ENCODE measurements around the gene EPHA6. TPM values are rescaled to one million over a fixed set of nuclear protein-coding genes. Genes with fewer than 3 reads are reported as not detected.

The EPHA6 gene
- total and polyA plus RNA-seq, 2 donors (not counting 3 experiments of a cell fraction or from before 2014, with no cell fraction given) = not detected

DNA sequence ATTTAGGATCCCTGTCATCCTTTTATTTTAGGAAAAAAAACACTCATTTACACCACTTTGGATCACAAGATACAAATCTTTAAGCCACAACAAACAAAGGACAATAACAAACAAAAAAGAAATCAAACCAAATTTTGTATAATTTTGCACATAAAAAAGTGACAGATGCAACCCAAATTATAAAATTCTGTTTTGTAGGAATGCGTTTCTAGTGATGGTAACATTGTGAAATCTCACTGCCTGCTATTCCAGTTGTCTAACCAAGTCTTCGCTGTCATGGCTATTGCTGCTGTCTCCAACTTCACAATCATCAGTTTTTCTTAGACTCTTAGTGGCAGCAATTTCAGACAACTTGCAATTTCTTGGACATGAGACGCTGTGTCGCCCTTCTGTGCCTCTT, 891.8 kb downstream of the EPHA6 start:
- no peak for FAIRE-seq
- BruUV-seq (replicated peaks) = no TSS peak
- no peaks in the 10 kb centered on the region for H3K4me1 ChIP-seq (ENCODE audit: control insufficient read depth, extremely low read depth, insufficient read depth, low read length)
- TF ChIP-seq GATA2 (IDR thresholded peaks at IDR 0.05; ENCODE audit: insufficient read depth, insufficient read length, low read depth, low read length) = no peak
- H4K20me1 ChIP-seq (replicated peaks; ENCODE audit: control insufficient read depth, extremely low read depth, insufficient read depth, low read length) = no peaks in the 10 kb centered on the region
- H3K27me3 ChIP-seq (ENCODE audit: control insufficient read depth in 2 of 2, insufficient read depth in 2 of 2, low read length in 2 of 2) = peaks cover 1 to 2% of the 10 kb centered on the region in 2 experiments
- H3K9ac ChIP-seq (replicated peaks; ENCODE audit: extremely low read depth, insufficient read depth, low read length) = no peak overlapping the region
- CTCF ChIA-PET = no interaction called here
- intact Hi-C loops (cut with micrococcal nuclease) (no loop called here), dilution Hi-C loops (cut with MboI; ENCODE audit: extremely low pct_ligation_motif_present, low sequenced_read_pairs) (no loop called here)
- no peaks in the 10 kb centered on the region for H3K9me3 ChIP-seq (replicated peaks; ENCODE audit: control insufficient read depth, insufficient read depth, low read length)
- DNase-seq (ENCODE audit: low read depth, low spot score) = no peak
- no peaks in the 10 kb centered on the region for H3K79me2 ChIP-seq (ENCODE audit: control insufficient read depth, insufficient read depth, low read length)
- no peak overlapping the region for H3K27ac ChIP-seq (ENCODE audit: insufficient read depth, low read depth, low read length)
- POLR2A ChIA-PET = no interaction called here
- no peaks in the 10 kb centered on the region for H3K9me1 ChIP-seq (replicated peaks; ENCODE audit: control insufficient read depth, extremely low read depth, insufficient read depth, low read length)
- no peak overlapping the region for H2AFZ ChIP-seq (ENCODE audit: low read depth, low read length)
- H3K36me3 ChIP-seq (ENCODE audit: control insufficient read depth in 2 of 2, extremely low read depth in 1 of 2, insufficient read depth in 2 of 2, low read length in 2 of 2) = no peaks in the 10 kb centered on the region
- no peak overlapping the region for H3K4me3 ChIP-seq (replicated peaks in 1 of 3; ENCODE audit: insufficient read depth in 1 of 3, low read depth in 1 of 3, low read length in 3 of 3)
- no peak overlapping the region for H3K4me2 ChIP-seq (ENCODE audit: insufficient read depth, low read length)

DNA sequence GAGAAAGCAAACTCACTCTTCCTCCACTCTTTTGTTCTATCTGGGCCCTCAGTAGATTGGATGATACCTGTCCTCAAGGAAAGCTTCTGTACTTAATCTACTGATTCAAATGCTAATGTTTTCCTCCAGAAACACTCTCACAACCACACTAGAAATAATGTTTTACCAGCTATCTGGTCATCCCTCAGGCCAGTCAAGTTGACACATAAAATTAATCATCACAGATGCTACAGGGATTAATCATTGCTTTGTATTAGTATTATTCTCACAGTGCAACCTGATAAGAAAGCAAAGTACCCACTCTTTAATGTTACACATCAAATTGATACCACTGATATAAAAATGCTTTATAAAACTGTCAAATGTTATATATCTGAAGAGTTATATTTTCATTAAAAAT, 897.3 kb downstream of the EPHA6 start:
- DNase-seq (ENCODE audit: low read depth, low spot score) = no peak
- no peak for FAIRE-seq
- H3K4me3 ChIP-seq (replicated peaks in 1 of 3; ENCODE audit: insufficient read depth in 1 of 3, low read depth in 1 of 3, low read length in 3 of 3) = no peak overlapping the region
- dilution Hi-C loops (cut with MboI; ENCODE audit: extremely low pct_ligation_motif_present, low sequenced_read_pairs) = no loop called here
- H3K4me1 ChIP-seq (ENCODE audit: control insufficient read depth, extremely low read depth, insufficient read depth, low read length) = no peaks in the 10 kb centered on the region
- ChIA-PET POLR2A (no interaction called here), CTCF (no interaction called here)
- H2AFZ ChIP-seq (ENCODE audit: low read depth, low read length) = no peak overlapping the region
- H3K36me3 ChIP-seq (ENCODE audit: control insufficient read depth in 2 of 2, extremely low read depth in 1 of 2, insufficient read depth in 2 of 2, low read length in 2 of 2) = no peaks in the 10 kb centered on the region
- TF ChIP-seq EZH2 (IDR thresholded peaks at IDR 0.05; ENCODE audit: borderline replicate concordance, low read depth, low read length, severe bottlenecking) (no peak), JUN (IDR thresholded peaks at IDR 0.05; ENCODE audit: borderline replicate concordance, insufficient read depth, insufficient read length, low read depth) (no peak), FOS (IDR thresholded peaks at IDR 0.05; ENCODE audit: borderline replicate concordance, insufficient read depth, low read length) (no peak), POLR2A (IDR thresholded peaks at IDR 0.05; ENCODE audit: low read depth, low read length) (no peak), MYC (IDR thresholded peaks at IDR 0.05; ENCODE audit: low read depth, low read length) (no peak), GATA2 (IDR thresholded peaks at IDR 0.05; ENCODE audit: insufficient read depth, insufficient read length, low read depth, low read length) (no peak), POLR2AphosphoS5 (IDR thresholded peaks at IDR 0.05; ENCODE audit: insufficient read depth, low read depth, low read length) (no peak)
- TF ChIP-seq, protein P1, sequence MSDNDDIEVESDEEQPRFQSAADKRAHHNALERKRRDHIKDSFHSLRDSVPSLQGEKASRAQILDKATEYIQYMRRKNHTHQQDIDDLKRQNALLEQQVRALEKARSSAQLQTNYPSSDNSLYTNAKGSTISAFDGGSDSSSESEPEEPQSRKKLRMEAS (IDR thresholded peaks at IDR 0.05; ENCODE audit: insufficient read depth, insufficient read length) = no peak
- TF ChIP-seq, protein P2, sequence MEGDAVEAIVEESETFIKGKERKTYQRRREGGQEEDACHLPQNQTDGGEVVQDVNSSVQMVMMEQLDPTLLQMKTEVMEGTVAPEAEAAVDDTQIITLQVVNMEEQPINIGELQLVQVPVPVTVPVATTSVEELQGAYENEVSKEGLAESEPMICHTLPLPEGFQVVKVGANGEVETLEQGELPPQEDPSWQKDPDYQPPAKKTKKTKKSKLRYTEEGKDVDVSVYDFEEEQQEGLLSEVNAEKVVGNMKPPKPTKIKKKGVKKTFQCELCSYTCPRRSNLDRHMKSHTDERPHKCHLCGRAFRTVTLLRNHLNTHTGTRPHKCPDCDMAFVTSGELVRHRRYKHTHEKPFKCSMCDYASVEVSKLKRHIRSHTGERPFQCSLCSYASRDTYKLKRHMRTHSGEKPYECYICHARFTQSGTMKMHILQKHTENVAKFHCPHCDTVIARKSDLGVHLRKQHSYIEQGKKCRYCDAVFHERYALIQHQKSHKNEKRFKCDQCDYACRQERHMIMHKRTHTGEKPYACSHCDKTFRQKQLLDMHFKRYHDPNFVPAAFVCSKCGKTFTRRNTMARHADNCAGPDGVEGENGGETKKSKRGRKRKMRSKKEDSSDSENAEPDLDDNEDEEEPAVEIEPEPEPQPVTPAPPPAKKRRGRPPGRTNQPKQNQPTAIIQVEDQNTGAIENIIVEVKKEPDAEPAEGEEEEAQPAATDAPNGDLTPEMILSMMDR (IDR thresholded peaks at IDR 0.05; ENCODE audit: extremely low read depth in 1 of 2, insufficient read depth in 1 of 2, low read depth in 1 of 2, low read length in 2 of 2) = no peak
- H3K27ac ChIP-seq (ENCODE audit: insufficient read depth, low read depth, low read length) = no peak overlapping the region
- H4K20me1 ChIP-seq (replicated peaks; ENCODE audit: control insufficient read depth, extremely low read depth, insufficient read depth, low read length) = no peaks in the 10 kb centered on the region
- H3K9me1 ChIP-seq (replicated peaks; ENCODE audit: control insufficient read depth, extremely low read depth, insufficient read depth, low read length) = no peaks in the 10 kb centered on the region
- H3K79me2 ChIP-seq (ENCODE audit: control insufficient read depth, insufficient read depth, low read length) = no peaks in the 10 kb centered on the region
- H3K9me3 ChIP-seq (replicated peaks; ENCODE audit: control insufficient read depth, insufficient read depth, low read length) = no peaks in the 10 kb centered on the region
- no TSS peak for BruUV-seq (replicated peaks)
- H3K9ac ChIP-seq (replicated peaks; ENCODE audit: extremely low read depth, insufficient read depth, low read length) = no peak overlapping the region
- H3K27me3 ChIP-seq (ENCODE audit: control insufficient read depth in 2 of 2, insufficient read depth in 2 of 2, low read length in 2 of 2) = peaks cover 0 to 1% of the 10 kb centered on the region in 2 experiments
- intact Hi-C loops (cut with micrococcal nuclease) = no loop called here
- H3K4me2 ChIP-seq (ENCODE audit: insufficient read depth, low read length) = no peak overlapping the region

All from endothelial cell of umbilical vein (primary cell).